ENCODE data around the gene CELF2. TPM values are rescaled to one million over a fixed set of nuclear protein-coding genes. Genes with fewer than 3 reads are reported as not detected.

The CELF2 gene
- total RNA-seq, result 110 and 111 TPM in 2 replicates

- Mint-ChIP-seq H3K4me3 (peak within 1 kb of the TSS; percentile 71), H3K27me3 (ENCODE audit: insufficient read depth) (peaks cover 83% of the 10 kb centered on the region), H3K27ac (peak within 1 kb of the TSS; percentile 6), H3K9me3 (no peaks in the 10 kb centered on the region), H3K36me3 (ENCODE audit: low read depth) (no peaks in the 10 kb centered on the region), H3K4me1 (ENCODE audit: low read depth) (peaks cover 20% of the 10 kb centered on the region)
- DNase-seq (ENCODE audit: low spot score), result peak; percentile 37
- intact Hi-C loops (cut with micrococcal nuclease), result loop anchor here (2.0 to 10.0 kb wide), 4 partner anchors 15 to 457 kb away; no protein-coding TSS in a partner anchor
These were observed at the start of gene CELF2 for GRCh38 chr10:11017570-11018431. TSS of gene CELF2 (plus strand) at chr10:11017872. CDS start at chr10:11018090, 218 bp downstream.

GRCh38 chr10:10968257-10968588, 49.4 kb upstream of the CELF2 start:
- intact Hi-C loops (cut with micrococcal nuclease), result no loop called here
- no peak overlapping the region for H3K27ac Mint-ChIP-seq
- H3K9me3 Mint-ChIP-seq, result no peaks in the 10 kb centered on the region
- no peaks in the 10 kb centered on the region for H3K36me3 Mint-ChIP-seq (ENCODE audit: low read depth)
- H3K4me3 Mint-ChIP-seq, result no peak overlapping the region
- H3K4me1 Mint-ChIP-seq (ENCODE audit: low read depth), result no peaks in the 10 kb centered on the region
- DNase-seq (ENCODE audit: low spot score), result no peak
- H3K27me3 Mint-ChIP-seq (ENCODE audit: insufficient read depth), result peaks cover 23% of the 10 kb centered on the region

- Mint-ChIP-seq H3K27me3 (ENCODE audit: insufficient read depth) (peaks cover 34% of the 10 kb centered on the region), H3K4me1 (ENCODE audit: low read depth) (peaks cover 1% of the 10 kb centered on the region), H3K4me3 (no peak overlapping the region), H3K9me3 (no peaks in the 10 kb centered on the region), H3K27ac (no peak overlapping the region), H3K36me3 (ENCODE audit: low read depth) (peaks cover 2% of the 10 kb centered on the region)
- intact Hi-C loops (cut with micrococcal nuclease), result no loop called here
- DNase-seq (ENCODE audit: low spot score), result no peak
These were observed 44.4 kb upstream of the CELF2 start for GRCh38 chr10:10973310-10973709.

GRCh38 chr10:10975647-10976046, 42.0 kb upstream of the CELF2 start:
- no peak overlapping the region for H3K27ac Mint-ChIP-seq

GRCh38 chr10:10976652-10977051, 41.0 kb upstream of the CELF2 start:
- Mint-ChIP-seq H3K9me3 (no peaks in the 10 kb centered on the region), H3K27ac (no peak overlapping the region), H3K36me3 (ENCODE audit: low read depth) (peaks cover 2% of the 10 kb centered on the region), H3K27me3 (ENCODE audit: insufficient read depth) (peaks cover 26% of the 10 kb centered on the region), H3K4me1 (ENCODE audit: low read depth) (peaks cover 4% of the 10 kb centered on the region), H3K4me3 (no peak overlapping the region)
- intact Hi-C loops (cut with micrococcal nuclease), result no loop called here
- DNase-seq (ENCODE audit: low spot score), result no peak

More at GRCh38 chr10:10975647-10976046, 42.0 kb upstream of the CELF2 start:
- DNase-seq (ENCODE audit: low spot score), result no peak
- intact Hi-C loops (cut with micrococcal nuclease), result no loop called here
- peaks cover 2% of the 10 kb centered on the region for H3K36me3 Mint-ChIP-seq (ENCODE audit: low read depth)
- peaks cover 4% of the 10 kb centered on the region for H3K4me1 Mint-ChIP-seq (ENCODE audit: low read depth)
- no peaks in the 10 kb centered on the region for H3K9me3 Mint-ChIP-seq
- peaks cover 32% of the 10 kb centered on the region for H3K27me3 Mint-ChIP-seq (ENCODE audit: insufficient read depth)
- H3K4me3 Mint-ChIP-seq, result no peak overlapping the region

- Mint-ChIP-seq H3K4me3 (no peak overlapping the region), H3K27ac (no peak overlapping the region), H3K27me3 (ENCODE audit: insufficient read depth) (peaks cover 29% of the 10 kb centered on the region), H3K36me3 (ENCODE audit: low read depth) (peaks cover 2% of the 10 kb centered on the region), H3K4me1 (ENCODE audit: low read depth) (peaks cover 4% of the 10 kb centered on the region), H3K9me3 (no peaks in the 10 kb centered on the region)
- intact Hi-C loops (cut with micrococcal nuclease), result no loop called here
- no peak for DNase-seq (ENCODE audit: low spot score)
These were observed 40.3 kb upstream of the CELF2 start for GRCh38 chr10:10977226-10977956.

- intact Hi-C loops (cut with micrococcal nuclease), result no loop called here
- DNase-seq (ENCODE audit: low spot score), result no peak
- Mint-ChIP-seq H3K36me3 (ENCODE audit: low read depth) (peaks cover 2% of the 10 kb centered on the region), H3K4me3 (no peak overlapping the region), H3K9me3 (no peaks in the 10 kb centered on the region), H3K27me3 (ENCODE audit: insufficient read depth) (peaks cover 33% of the 10 kb centered on the region), H3K27ac (no peak overlapping the region), H3K4me1 (ENCODE audit: low read depth) (peaks cover 4% of the 10 kb centered on the region)
These were observed 39.7 kb upstream of the CELF2 start for GRCh38 chr10:10977978-10978377.

GRCh38 chr10:10985361-10985760, 32.3 kb upstream of the CELF2 start:
- Mint-ChIP-seq H3K27ac (no peak overlapping the region), H3K36me3 (ENCODE audit: low read depth) (no peaks in the 10 kb centered on the region), H3K27me3 (ENCODE audit: insufficient read depth) (peaks cover 19% of the 10 kb centered on the region), H3K4me3 (no peak overlapping the region), H3K9me3 (no peaks in the 10 kb centered on the region), H3K4me1 (ENCODE audit: low read depth) (no peaks in the 10 kb centered on the region)
- intact Hi-C loops (cut with micrococcal nuclease), result no loop called here
- no peak for DNase-seq (ENCODE audit: low spot score)

GRCh38 chr10:10986606-10987005, 31.1 kb upstream of the CELF2 start:
- H3K36me3 Mint-ChIP-seq (ENCODE audit: low read depth), result no peaks in the 10 kb centered on the region
- no peak for DNase-seq (ENCODE audit: low spot score)
- H3K9me3 Mint-ChIP-seq, result no peaks in the 10 kb centered on the region
- intact Hi-C loops (cut with micrococcal nuclease), result no loop called here
- no peaks in the 10 kb centered on the region for H3K4me1 Mint-ChIP-seq (ENCODE audit: low read depth)
- no peak overlapping the region for H3K27ac Mint-ChIP-seq
- H3K27me3 Mint-ChIP-seq (ENCODE audit: insufficient read depth), result peaks cover 19% of the 10 kb centered on the region
- H3K4me3 Mint-ChIP-seq, result no peak overlapping the region

- Mint-ChIP-seq H3K36me3 (ENCODE audit: low read depth) (no peaks in the 10 kb centered on the region), H3K27me3 (ENCODE audit: insufficient read depth) (peaks cover 18% of the 10 kb centered on the region), H3K9me3 (no peaks in the 10 kb centered on the region), H3K27ac (no peak overlapping the region), H3K4me3 (no peak overlapping the region), H3K4me1 (ENCODE audit: low read depth) (no peaks in the 10 kb centered on the region)
- DNase-seq (ENCODE audit: low spot score), result no peak
- intact Hi-C loops (cut with micrococcal nuclease), result no loop called here
These were observed 30.6 kb upstream of the CELF2 start for GRCh38 chr10:10987111-10987510.

GRCh38 chr10:10989669-10990068, 28.0 kb upstream of the CELF2 start:
- Mint-ChIP-seq H3K27ac (no peak overlapping the region), H3K9me3 (no peaks in the 10 kb centered on the region), H3K36me3 (ENCODE audit: low read depth) (no peaks in the 10 kb centered on the region), H3K4me3 (no peak overlapping the region), H3K4me1 (ENCODE audit: low read depth) (no peaks in the 10 kb centered on the region), H3K27me3 (ENCODE audit: insufficient read depth) (peaks cover 22% of the 10 kb centered on the region)
- no peak for DNase-seq (ENCODE audit: low spot score)
- intact Hi-C loops (cut with micrococcal nuclease), result no loop called here

- Mint-ChIP-seq H3K27me3 (ENCODE audit: insufficient read depth) (peaks cover 32% of the 10 kb centered on the region), H3K27ac (no peak overlapping the region), H3K9me3 (no peaks in the 10 kb centered on the region), H3K4me1 (ENCODE audit: low read depth) (no peaks in the 10 kb centered on the region), H3K4me3 (no peak overlapping the region), H3K36me3 (ENCODE audit: low read depth) (no peaks in the 10 kb centered on the region)
- intact Hi-C loops (cut with micrococcal nuclease), result no loop called here
- DNase-seq (ENCODE audit: low spot score), result no peak
These were observed 26.5 kb upstream of the CELF2 start for GRCh38 chr10:10991144-10991543.

GRCh38 chr10:10992072-10992471, 25.6 kb upstream of the CELF2 start:
- no peak overlapping the region for H3K4me3 Mint-ChIP-seq
- H3K27ac Mint-ChIP-seq, result no peak overlapping the region
- no peaks in the 10 kb centered on the region for H3K36me3 Mint-ChIP-seq (ENCODE audit: low read depth)
- no peak for DNase-seq (ENCODE audit: low spot score)
- no peaks in the 10 kb centered on the region for H3K9me3 Mint-ChIP-seq
- intact Hi-C loops (cut with micrococcal nuclease), result no loop called here
- H3K27me3 Mint-ChIP-seq (ENCODE audit: insufficient read depth), result peaks cover 25% of the 10 kb centered on the region
- H3K4me1 Mint-ChIP-seq (ENCODE audit: low read depth), result no peaks in the 10 kb centered on the region

Measured in activated T-helper 1 cell treated with anti-CD3 and anti-CD28 coated beads, Interleukin-12 subunit alpha, Interleukin-12 subunit beta, Interleukin-2, Interleukin-4 antibody, amounts not matched to agents 30 ng/mL and 10 ng/mL and 1 ng/mL, durations not matched to agents 14 hours and 24 hours and 36 hours (primary cell).